HG03175 (cell line): ENCODE data around the gene CRYBG3.
"Not testable (repeated sequence)": the region's sequence is repeated elsewhere in the genome, so short reads cannot be mapped to it uniquely, and the experiment has no call there.

ENCODE experiments used
- ATAC-seq: cut with Tn5 transposase; IDR thresholded peaks from one replicate; pipeline ENCODE4 v1.9.1; 2021; ENCODE audit warnings: mild to moderate bottlenecking, moderate library complexity; ENCODE audit not compliant: unreplicated experiment

The CRYBG3 gene

DNA sequence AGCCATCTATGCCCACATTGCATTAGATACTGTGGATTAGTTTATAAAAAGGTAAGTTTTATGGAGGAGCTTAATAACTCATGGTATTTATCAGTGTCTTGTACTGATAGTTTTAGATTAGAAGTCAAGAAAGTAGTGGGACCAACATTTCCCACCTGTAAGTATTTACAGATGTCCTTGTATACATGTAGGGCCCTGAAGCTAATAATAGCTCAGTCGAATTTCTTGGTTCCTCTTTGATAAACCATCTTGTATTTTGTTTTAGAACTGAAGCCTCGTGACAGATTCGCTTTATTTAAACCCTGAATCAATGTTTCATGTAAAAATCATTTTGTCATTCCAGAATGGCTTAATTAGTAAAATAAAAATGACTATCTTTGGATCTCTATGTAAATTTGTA is 73.4 kb downstream of the CRYBG3 start:
- ATAC-seq: peak; percentile 63

DNA sequence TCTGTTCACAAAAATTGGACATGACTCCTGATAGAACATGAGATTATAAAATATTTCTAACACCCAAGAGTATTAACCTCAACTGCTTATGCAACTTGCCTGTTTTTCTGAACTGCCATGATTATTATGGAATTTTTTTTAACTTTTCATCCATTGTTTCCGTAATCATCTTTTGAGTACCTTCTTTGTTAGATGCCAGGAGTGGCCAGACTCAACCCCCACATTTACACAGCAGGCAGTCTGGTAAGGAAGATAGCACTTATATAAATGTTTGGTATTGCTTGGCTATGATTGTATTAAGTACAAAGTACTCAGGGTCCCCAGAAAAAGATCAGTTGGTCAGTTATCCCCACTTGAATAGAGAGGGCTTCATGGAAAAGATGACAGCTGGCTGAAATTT is 74.3 kb downstream of the CRYBG3 start:
- ATAC-seq: no peak

DNA sequence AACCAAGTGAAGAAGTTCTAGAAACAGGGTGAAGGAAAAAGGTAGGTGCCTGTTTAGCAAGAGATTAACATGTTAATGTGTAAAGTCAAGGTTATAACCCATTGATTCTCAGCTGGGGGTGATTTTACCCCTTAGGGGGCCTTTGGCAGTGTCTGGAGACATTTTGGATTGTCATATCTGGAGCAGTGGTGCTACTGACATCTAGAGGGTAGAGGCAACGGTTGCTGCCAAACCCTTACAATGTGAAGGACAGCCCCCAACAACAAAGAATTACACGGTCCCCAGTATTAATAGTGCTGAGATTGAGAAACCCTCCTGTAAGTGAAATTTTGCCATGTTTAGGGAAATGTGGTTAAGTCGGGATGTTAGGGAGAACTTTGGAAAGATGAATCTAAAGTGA is 74.7 kb downstream of the CRYBG3 start:
- ATAC-seq: no peak

DNA sequence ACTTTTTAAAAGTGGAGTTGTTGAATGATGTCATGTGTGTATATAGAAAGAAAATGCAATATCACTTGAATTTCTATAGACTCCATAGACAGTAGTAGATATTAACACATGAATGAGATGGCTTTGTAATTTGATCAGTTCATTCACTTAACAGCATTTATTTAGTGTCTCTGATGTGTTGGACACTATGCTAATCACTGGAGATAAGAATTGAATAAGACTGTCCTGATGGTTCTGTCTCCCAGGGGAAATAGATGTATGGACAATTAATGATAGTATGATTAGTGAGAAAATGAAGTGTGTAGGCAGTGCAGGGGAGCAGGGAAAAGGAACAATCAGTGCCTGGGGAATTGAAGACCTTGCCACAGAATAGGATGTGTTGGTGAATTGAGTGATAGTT is 77.5 kb downstream of the CRYBG3 start:
- no peak for ATAC-seq

DNA sequence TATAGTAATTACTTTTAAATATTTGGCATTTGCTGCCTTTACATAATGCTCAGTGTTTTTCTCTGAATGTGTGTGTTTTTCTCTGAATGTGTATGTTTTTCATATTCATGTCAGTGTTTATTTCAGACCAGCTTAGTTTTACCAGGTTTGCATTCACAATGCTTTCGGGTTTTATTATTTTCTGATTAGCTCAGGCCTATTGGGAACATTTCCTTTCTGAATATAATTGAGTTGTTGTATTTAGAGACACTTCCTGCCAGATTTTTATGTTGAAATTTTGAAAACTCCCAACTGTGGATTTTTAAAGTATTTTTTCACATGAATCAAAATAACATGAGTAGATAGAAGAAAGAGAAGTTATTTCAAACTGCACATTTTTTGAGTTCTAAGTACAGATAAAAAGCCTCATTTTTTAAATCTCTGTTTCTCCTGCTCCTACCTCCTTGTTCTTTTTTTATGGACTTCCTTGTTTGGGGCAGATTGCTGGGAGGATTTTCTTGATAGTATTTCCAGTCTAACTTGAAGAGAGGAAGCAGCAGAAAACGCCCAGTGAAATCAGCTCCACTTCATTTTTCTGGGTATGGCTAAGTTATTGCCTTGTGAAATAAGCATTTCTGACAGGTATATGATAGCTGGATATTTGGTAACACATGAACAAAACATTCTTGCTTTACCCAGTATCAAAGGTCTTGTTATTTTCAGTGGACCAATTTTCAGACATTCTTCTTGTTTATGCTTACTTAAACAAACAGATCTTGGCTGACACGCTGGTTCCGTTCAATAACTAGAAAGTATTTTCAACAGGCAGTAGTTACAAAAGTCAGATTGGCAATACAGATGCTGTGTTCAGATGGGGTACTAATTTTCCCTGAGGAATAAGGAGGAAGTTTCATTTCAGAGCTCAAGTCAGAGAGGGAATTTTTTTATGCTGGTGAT is 79.8 kb downstream of the CRYBG3 start:
- ATAC-seq: no peak

DNA sequence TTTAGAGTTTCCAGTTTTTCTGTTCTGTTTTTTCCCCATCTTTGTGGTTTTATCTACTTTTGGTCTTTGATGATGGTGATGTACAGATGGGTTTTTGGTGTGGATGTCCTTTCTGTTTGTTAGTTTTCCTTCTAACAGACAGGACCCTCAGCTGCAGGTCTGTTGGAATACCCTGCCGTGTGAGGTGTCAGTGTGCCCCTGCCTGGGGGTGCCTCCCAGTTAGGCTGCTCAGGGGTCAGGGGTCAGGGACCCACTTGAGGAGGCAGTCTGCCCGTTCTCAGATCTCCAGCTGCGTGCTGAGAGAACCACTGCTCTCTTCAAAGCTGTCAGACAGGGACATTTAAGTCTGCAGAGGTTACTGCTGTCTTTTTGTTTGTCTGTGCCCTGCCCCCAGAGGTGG is 88.0 kb downstream of the CRYBG3 start:
- ATAC-seq: not testable (repeated sequence)

DNA sequence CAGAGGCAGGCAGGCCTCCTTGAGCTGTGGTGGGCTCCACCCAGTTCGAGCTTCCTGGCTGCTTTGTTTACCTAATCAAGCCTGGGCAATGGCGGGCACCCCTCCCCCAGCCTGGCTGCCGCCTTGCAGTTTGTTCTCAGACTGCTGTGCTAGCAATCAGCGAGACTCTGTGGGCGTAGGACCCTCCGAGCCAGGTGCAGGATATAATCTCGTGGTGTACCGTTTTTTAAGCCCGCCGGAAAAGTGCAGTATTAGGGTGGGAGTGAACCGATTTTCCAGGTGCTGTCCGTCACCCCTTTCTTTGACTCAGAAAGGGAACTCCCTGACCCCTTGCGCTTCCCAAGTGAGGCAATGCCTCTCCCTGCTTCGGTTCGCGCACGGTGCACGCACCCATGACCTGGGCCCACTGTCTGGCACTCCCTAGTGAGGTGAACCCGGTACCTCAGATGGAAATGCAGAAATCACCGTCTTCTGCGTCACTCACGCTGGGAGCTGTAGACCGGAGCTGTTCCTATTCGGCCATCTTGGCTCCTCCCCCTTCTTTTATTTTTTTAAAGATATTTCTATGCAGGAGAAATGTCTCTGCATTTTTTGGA is 88.5 kb downstream of the CRYBG3 start:
- ATAC-seq: not testable (repeated sequence)

DNA sequence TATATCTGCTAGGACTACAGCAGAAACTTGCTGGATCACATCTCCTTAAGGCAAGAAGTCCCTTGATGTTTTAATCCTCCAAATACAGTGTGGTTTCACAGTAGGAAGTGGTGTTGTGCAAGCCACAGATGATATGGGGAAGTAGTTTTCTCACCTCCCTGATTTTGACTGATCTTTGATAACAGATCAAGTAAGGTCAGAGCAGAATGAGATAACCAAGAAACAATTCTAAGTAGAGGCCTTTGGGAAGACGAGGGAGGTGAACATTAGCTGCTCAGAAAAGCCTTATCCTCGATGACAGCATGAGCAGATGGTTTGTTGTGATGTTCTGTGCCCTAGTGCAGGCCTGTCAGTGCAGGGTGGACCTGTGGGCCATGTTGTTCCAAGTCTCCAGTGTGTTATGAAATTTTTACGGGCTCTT is 89.1 kb downstream of the CRYBG3 start:
- peak; percentile 50 for ATAC-seq

DNA sequence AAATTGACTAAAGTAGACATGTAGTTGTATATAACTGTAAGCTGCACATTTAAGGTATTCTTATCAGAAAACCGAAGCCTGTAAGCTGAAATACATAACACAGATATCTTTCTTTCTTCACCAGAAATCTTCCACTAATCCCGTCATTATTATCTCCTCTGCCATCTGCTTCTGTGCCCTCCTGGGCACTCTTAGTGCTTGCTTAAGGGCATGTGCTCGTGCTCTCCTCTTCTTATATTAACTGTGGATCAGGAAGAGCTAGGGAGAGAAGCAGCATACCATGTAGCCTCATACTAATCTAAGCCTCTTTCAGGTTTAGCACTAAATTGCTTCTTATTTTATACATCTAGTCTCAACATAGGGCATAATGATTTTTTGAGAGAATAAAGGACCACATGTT is 89.6 kb downstream of the CRYBG3 start:
- no peak for ATAC-seq

DNA sequence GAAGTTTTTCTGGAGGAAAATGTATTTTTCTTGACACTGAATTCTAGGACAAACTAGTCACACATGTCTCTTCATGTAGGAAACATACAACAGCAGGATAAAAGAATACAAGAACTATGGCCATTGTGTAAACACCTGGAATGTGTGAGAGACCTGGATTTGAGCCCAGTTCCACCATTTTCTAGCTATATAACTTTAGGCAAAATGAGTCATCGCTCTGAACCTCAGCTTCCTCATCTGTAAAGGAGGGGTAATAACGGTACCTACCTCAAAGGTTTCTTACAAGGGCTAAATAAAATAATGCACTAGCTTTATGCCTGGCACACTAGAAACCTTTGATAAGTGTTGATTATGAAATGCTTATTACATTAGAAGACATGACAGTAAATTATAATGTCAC is 92.6 kb downstream of the CRYBG3 start:
- ATAC-seq: no peak

DNA sequence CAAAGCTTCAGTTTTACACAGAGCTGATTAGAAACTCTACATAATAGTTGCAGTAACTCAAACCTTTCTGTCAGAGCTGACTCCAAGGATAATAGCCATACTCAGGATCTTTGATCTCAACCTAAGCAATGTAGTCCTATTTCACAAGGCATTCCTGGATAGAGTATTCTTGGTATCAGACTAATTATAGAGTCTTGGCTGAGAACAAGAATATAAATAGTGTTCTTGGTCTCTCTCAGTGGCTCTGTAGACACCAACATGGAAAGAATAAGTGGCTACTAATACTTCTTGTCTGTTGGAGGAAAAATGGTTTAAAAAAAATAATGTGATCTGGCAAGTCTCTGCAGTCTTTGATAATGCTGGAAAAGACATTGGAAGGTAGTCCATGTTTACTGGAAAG is 94.8 kb downstream of the CRYBG3 start:
- no peak for ATAC-seq

DNA sequence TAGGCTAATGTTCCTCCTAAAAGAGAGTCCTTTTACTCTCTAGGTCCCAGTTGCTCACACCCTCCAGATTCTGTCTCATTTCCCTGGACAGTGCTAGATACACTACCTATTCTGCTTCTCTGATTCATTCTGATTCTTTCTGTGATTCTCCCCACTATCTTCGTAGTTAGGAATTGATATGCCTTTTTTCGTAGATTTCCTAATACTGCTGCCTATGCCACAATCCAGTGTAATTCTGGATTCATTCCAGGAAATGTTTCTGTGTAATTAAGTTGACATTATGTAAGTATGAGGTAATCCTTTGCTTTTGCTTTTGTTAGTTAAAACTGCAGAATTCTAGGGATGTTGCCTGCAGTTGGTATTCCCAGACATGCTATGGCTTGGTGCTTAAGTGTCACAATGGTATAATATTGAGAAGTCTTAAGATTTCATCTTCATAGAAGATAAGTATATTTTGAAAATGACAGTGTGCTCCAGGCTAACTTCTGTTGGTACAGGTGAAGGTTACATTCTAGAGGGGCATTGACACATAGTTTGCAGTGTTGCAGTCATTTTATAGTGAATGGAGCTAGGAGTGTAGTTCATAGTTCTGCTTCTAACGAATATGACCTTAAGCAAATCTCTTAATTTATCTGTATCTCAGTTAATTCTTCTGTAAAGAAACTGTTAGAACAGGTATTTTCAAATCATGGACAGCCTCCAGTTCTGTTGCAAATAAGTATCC is 96.2 kb downstream of the CRYBG3 start:
- ATAC-seq: no peak

DNA sequence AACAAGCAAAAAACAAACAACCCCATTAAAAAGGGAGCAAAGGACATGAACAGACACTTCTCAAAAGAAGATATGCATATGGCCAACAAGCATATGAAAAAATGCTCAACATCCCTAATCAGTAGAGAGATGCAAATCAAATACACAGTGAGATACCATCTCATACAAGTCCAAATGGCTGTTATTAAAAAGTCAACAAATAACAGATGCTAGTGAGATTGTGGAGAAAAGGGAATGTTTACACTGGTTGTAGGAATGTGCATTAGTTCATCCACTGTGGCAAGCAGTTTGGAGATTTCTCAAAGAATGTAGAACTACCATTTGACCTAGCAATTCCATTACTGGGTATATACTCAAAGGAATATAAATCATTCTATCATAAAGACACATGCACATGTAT is 105.9 kb downstream of the CRYBG3 start:
- ATAC-seq: no peak

DNA sequence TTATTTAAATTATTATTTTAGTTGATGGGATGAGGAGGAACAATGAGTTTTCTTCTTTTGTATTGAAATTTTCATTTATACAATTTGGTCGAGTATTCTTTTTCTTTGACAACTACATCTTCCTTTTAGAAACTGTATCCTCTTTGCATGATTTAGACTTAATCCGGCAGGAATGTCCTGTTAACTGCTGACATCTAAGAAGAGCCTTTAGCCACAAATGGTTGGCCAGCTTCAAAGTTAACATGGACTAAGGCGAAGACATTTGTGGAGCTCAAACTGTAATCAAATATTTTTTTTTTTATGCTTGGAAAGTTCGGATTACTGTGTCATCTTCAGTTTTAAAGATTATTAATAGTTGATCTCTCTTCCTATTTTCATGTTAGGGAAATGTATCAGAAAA is 107.2 kb downstream of the CRYBG3 start:
- no peak for ATAC-seq

DNA sequence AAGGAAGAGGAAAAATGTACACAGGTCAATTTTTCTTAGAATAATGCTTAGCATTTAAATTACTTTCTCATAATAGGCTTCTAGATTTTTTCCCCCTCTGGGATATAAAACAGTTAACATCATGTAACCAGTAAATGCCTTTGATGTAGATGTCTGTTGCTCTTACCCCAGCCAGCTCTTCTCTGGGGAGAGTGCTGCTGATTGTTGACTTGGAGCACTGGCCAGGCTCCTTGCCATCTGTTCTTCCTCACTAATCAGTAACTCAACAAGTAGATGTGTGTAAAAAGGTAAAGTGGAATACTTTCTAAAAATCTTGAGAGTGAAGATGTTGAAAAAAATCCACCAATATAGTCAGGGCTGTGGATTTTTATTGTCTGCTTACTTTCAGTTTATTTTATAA is 108.2 kb downstream of the CRYBG3 start:
- no peak for ATAC-seq

DNA sequence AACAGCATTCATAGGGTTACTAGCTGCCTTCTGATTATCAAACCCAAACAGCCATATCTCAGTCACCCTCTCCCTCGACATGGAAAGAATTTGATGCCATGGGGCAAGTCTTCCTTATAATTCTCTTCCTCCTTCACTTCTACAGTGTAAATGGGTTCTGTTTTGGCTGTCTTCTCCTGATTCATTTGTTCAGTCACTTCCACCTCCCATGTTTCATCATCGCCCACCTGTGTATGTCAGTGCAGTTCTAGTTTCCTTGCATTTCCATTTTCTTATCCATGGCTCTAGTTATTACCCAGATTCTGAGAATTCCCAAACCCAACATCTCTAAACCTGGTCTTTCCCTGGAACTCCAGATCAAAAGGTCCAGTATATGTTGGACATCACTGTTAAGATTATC is 109.4 kb downstream of the CRYBG3 start:
- ATAC-seq: no peak

DNA sequence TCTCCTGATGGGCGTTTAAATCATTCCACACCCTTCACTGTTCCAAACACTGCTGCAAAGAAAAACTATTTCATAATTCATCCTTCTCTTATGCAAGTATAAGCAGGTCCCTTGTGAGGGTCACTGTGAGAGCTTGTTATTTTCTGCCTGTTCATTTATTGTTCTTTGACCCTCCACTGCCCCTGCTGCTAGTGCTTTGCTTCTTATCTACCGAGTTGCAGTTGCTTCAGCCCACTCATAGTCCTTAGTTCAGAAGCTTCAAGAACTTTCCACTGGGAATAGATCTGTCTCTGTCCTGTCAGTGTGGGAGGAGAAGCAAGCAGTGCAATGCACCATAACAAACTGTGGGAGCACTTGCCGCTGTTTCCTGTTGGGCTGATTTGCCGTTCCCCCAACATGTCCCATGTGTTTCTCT is 110.6 kb downstream of the CRYBG3 start:
- ATAC-seq: no peak

DNA sequence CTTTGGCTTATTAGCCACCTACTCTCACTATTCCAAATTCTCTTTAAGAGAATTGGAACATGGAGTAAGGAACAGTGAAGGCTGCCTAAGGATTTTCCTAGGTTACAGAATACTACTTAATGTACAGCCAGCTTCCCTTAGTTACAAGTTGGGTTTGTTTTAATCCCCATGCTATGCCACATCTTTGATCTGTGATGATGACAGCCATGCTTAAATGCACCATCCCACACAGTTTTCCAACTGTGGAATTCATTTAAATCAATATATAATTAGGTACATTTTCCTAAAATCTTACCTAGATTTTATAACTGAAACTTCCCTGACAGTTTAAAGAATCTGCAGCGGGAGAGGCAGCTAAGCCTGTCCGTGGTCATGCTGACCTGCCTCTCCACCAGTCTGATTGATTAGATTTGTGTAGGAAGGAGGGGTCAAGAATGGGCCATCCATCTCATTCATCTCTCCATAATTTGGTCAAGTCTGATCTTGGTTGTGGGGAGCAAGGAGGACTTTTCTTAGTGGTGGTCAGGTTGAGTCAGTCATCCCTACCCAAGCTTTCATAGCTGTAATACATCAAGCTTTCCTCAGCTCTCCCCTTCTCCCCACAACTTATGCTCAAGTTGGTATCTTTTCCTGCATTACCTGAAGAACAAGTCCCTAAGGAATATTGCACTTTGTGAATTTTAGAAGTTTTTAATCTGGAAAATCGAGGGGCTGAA is 113.3 kb downstream of the CRYBG3 start:
- ATAC-seq: no peak

DNA sequence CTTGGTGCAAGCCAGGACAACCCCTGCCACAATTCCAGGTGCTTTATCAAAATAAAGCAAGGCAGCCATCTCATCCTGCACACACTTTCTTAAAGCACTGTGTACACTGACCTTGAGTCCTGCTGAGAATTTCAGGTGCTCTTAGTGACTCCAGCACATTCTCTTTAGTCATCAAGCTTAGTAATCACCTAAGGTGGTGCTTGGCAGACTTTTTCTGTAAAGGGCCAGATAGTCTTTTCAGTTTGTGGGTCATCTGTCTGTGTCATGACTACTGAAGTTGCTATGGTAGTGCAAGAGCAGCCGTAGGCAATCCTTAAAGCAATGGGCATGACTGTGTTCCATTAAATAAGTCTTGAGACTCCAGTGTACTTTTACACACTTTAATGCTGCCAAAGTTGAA is 114.0 kb downstream of the CRYBG3 start:
- no peak for ATAC-seq

DNA sequence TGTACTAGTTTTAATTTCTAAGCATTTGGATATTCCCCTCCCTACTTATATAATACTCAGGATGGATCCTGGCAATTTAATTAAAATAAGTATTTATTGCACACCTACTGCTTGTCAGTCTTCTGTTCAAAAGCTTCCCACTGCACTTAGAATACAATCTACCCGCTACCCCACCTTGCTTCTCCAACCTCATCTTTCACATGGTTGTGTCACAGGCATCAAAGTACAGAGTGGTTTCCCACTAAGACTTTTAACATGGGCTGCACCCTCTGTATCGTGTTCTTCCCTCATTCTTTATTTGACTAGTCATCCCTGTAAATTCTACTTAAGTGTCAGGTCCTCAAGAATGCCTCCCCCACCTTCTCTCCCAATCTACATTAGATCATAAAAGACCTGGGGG is 115.4 kb downstream of the CRYBG3 start:
- ATAC-seq: no peak

DNA sequence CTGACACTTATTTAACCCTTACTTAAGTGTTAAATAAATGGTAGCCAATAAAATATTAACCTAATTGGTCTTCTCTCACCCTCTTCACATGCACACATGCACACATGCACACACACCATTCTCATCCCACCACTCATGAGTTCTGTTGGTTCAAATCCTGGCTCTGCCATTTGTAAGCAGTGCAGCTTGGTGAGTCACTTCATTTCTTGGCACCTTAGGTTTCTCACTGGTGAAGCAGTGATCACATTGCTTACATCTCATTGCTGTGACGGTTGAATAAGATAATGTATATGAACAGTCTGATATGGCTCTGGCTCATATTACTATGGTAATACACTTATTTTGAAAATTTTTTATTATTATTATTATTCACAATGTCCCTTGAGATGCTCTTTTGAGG is 116.6 kb downstream of the CRYBG3 start:
- ATAC-seq: no peak
